ENCODE measurements around the gene HOXA5.

HOXA5 gene

DNA sequence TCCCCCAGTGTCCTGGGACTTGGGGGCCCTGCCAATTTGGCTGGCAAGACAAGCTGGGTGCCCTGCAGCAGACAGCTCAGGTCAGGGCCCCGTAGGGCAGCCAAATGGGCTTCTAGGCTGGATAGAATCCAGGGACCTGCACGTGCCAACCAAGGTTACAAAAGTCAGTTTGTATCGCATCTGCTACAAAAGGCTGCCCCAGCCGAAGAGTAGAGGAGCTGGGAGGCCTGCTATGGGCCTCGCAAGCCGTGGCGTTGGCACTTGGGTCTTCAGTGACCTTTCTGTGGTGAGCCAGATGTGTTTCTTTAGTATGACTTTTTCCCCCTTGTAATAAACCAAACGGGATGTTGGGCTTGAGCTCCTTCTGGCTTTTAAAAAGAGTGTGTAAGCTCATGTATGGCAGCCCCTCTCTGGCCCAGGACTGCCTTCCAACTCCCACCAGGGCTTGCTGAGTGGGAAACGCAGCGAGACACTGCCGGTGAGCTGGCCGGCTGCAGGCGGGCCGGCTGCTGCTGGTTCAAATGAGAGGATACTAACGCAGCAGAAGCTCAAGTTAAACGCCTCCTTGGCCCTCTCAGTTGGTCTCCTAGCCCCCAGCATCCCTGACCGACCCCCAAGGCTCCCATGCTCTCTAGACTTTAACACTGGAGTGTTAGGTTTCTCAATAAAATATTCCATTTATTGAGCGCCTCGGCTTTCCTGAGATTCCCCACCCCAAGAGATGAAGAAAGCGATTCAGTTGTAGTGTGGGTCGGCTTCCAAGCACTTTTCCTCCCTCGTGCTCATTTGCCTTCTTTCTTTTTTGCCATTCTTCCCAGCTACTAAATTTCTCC, 33.7 kb upstream of the HOXA5 start:
- TF ChIP-seq POU2F2 (IDR thresholded peaks at IDR 0.05; ENCODE audit: low read depth, low read length) (no peak), TAF1 (IDR thresholded peaks at IDR 0.05; ENCODE audit: low read depth, low read length) (no peak), POLR2A (IDR thresholded peaks at IDR 0.05; ENCODE audit: low read depth, low read length) (no peak), PAX5 (IDR thresholded peaks at IDR 0.05; ENCODE audit: insufficient read depth, low read length, severe bottlenecking) (no peak)
- FAIRE-seq (no peak), DNase-seq (ENCODE audit: insufficient read length, low spot score) (no peak)

DNA sequence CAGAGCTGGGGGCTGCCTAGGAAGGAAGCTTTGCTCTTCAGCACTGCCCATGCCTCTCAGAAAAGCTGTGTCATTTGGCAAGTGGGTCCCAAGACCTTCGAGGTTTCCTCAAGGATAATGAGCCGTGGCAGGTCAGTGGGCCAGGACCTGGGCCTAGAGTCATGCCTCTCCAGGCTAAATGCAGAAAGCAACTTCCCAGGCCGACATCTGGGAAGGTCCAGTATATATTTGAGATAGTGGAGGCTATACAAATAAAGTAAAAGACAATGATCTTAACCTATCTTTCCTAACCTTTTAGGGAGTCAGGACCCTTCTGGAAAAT, 33.0 kb upstream of the HOXA5 start:
- no peak for TF ChIP-seq PAX5 (IDR thresholded peaks at IDR 0.05; ENCODE audit: insufficient read depth, low read length, severe bottlenecking)
- TF ChIP-seq POLR2AphosphoS5 (IDR thresholded peaks at IDR 0.05; ENCODE audit: low read depth, low read length) = no peak
- no peak for TF ChIP-seq TAF1 (IDR thresholded peaks at IDR 0.05; ENCODE audit: low read depth, low read length)
- TF ChIP-seq POU2F2 (IDR thresholded peaks at IDR 0.05; ENCODE audit: low read depth, low read length) = no peak
- TF ChIP-seq POLR2A (IDR thresholded peaks at IDR 0.05; ENCODE audit: low read depth, low read length) = no peak
- no peak for TF ChIP-seq SPI1 (IDR thresholded peaks at IDR 0.05; ENCODE audit: low read depth, low read length)
- DNase-seq (ENCODE audit: insufficient read length, low spot score) (no peak), FAIRE-seq (no peak)

DNA sequence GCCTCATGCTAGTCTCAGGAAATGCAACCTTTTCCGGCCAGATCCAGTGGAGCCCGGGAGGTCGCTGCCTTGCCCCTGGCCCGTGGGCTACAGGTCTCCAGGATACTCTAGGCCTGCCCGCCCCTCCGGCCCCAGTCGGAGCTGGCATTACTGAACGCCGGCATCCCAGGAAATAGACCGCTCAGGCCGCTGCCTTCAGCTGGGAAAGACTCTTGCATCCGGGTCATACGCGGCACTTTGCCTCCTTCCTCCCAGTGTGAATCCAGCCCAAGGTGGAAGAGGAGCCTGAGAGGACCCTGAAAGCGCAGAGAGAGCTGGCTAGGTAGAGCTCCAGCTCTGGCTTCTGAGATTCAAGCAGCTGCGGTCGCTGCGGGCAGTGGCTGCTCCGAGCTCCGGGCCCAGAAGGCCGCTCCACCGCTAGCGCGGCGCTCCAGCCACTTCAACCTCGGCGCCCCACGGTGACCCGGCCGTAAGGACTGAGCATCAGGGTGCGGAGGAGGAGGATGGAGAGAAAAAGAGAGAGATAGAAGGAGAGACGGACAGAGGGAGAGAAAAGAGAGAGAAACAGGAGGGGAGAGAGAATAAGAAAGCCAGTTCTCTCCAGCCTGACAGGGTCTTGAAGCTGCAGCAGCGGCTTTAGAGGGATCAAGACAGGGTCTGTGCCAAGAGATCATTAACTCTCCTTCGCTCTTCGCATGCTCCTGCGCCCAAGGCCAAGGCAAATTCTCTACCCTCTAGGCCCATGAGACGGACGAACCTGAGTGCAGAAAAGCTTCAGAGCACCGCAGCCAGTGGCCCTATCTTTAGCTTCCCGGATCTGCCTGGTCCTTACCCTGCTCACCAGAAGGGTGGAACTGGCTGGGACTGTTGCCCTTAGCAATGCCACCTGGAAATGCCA, 32.4 kb upstream of the HOXA5 start:
- no peak for FAIRE-seq
- DNase-seq (ENCODE audit: insufficient read length, low spot score) = no peak
- TF ChIP-seq TAF1 (IDR thresholded peaks at IDR 0.05; ENCODE audit: low read depth, low read length) = no peak

DNA sequence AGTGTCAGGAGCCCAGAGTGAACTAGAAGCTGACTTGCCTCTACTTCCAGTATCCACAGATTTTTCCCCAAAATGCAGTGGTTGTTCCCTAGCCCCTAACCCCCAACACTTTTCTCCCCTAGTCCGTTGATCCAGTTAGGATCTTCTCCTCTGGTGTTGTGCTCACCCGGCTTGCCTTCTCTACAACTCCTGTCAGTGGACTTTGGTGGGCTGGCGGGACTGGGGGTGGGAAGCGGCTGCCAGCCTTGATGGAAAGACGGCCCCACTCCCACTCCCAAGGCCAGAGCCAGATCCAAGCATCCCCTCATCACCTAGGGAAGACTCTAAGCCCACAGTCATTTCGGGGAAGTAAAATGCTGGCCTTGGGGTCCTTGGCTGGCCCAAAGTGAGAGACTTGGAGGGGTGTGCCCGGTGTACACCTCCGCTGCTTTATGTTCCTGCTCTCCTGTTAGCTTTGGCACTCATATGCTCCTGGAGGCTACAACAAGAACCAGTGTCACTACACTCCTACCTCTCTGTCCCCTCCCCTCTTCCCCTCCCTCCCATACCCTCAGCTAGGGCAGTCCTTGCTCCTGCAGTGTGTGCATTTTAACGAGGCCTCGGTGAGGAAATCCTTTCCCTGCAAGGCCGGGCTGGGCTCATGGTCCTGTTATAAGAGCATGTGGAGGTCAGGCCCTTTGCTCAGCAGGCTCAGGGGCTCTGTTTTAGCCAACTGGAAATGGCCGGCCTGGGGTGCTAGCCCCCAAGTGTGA, 31.6 kb upstream of the HOXA5 start:
- no peak for FAIRE-seq
- TF ChIP-seq PAX5 (IDR thresholded peaks at IDR 0.05; ENCODE audit: insufficient read depth, low read length, severe bottlenecking) = no peak
- TF ChIP-seq SPI1 (IDR thresholded peaks at IDR 0.05; ENCODE audit: low read depth, low read length) = no peak
- DNase-seq (ENCODE audit: insufficient read length, low spot score) = no peak

DNA sequence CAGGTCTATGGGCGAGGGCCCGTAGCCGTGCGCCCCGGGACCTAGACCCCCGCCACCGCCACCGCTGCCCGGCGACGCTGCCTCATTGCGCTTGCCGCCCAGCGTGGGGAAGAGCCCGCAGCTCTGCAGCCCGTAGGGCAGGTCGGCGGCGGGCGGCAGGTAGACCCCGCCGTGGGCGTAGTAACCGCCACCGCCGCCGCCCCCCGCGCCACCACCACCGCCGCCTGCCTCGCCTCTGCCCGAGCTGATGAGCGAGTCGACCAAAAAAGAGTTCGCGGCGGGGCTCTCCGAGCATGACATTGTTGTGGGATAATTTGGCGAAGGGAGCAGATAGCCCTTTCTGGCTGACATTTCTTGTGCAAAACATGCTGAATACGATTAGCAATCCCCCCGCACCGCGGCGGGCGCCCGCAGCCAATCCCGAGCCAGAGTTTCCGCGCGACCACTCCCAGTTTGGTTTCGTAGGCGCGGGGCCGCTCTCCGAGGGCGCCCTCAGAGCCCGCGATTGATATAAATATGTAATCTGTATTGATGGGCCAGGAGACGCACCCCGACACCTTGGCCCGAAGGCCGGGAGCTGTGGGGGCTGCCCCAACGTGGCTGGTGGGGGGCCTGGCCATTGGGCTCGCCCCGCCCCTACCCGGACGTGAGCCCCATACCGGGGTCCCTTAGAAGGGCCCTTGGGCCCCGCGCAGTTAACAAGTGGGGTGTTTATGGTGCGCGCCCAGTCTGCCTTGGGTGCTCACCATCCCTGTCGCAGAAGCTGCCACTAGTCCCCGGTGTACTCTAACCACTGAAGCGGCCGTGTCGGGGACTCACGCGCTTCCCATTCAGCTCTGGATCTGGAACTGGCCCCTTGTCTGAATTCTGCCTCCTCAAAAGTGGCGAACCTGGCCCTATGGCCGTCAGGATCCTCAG, 30.7 kb upstream of the HOXA5 start, which contains the start of gene HOXA10:
TSS of gene HOXA10 (minus strand) at position 365 of the 918 bp plus-strand sequence. CDS start at position 351, 14 bp downstream.
- TF ChIP-seq PAX5 (IDR thresholded peaks at IDR 0.05; ENCODE audit: insufficient read depth, low read length, severe bottlenecking) (no peak), POU2F2 (IDR thresholded peaks at IDR 0.05; ENCODE audit: low read depth, low read length) (no peak), POLR2AphosphoS5 (IDR thresholded peaks at IDR 0.05; ENCODE audit: low read depth, low read length) (no peak), POLR2A (IDR thresholded peaks at IDR 0.05; ENCODE audit: low read depth, low read length) (no peak), SPI1 (IDR thresholded peaks at IDR 0.05; ENCODE audit: low read depth, low read length) (no peak), TAF1 (IDR thresholded peaks at IDR 0.05; ENCODE audit: low read depth, low read length) (no peak)
- DNase-seq (ENCODE audit: insufficient read length, low spot score) (no peak), FAIRE-seq (no peak)

DNA sequence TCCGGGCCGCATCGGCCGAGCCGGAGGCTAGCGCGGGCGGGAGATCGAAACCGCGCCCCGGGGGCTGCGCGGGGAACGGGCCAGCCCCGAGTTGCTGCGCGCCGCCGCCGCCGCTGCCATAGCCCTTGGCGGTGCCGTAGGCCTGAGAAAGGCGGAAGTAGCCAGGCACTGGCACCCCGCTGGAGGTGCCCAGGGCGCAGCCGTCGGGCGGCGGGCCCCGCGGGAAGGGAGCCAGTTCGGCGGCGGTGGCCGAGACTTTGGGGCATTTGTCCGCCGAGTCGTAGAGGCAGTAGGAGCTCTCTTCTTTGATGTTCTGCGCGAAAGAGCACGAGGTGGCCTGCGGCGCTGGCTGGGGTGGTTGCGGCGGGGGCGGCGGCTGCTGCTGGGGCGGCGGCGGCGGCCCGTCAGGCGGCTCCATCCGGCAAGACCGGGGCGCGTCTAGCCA, 30.1 kb upstream of the HOXA5 start:
- FAIRE-seq (no peak), DNase-seq (ENCODE audit: insufficient read length, low spot score) (no peak)

DNA sequence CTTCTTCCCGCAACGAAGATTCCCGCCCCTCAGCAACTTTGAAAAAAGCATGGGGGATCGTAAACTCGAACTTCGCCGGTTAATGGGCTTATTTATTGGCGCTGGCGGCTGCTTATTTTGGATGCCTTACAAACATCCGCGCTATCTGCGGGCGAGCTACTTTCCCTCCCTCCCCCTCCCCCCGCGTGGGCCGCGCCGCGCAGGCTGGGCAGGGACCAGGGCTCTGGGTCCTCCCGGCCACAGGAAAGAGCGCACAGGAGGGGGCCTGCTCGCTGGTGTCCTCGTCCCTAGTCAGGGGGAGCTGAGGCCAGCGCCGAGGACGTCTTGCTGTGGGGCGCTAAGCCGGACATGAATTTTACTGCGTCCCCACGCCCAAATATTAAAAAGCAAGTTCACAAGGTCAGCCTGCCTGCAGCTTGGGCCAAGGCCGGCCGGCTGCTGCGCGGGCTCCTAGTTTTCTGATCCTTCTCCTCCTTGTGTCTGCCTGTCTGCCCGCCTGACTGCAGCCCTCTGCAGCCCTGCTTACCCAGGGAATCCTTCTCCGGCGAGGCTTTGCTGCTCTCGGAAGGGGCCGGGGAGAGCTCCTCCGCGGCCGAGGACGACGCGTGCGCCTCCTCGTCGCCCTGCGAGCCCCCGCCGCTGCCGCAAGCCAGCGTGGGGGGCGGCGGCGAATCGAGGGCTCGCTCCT, 29.5 kb upstream of the HOXA5 start:
- TF ChIP-seq POLR2A (IDR thresholded peaks at IDR 0.05; ENCODE audit: low read depth, low read length) (no peak), PAX5 (IDR thresholded peaks at IDR 0.05; ENCODE audit: insufficient read depth, low read length, severe bottlenecking) (no peak), POLR2AphosphoS5 (IDR thresholded peaks at IDR 0.05; ENCODE audit: low read depth, low read length) (no peak), TAF1 (IDR thresholded peaks at IDR 0.05; ENCODE audit: low read depth, low read length) (no peak), POU2F2 (IDR thresholded peaks at IDR 0.05; ENCODE audit: low read depth, low read length) (no peak), SPI1 (IDR thresholded peaks at IDR 0.05; ENCODE audit: low read depth, low read length) (no peak)
- DNase-seq (ENCODE audit: insufficient read length, low spot score) (no peak), FAIRE-seq (no peak)

More for the DNA sequence above, 30.1 kb upstream of the HOXA5 start:
- TF ChIP-seq POLR2A (IDR thresholded peaks at IDR 0.05; ENCODE audit: low read depth, low read length) (no peak), SPI1 (IDR thresholded peaks at IDR 0.05; ENCODE audit: low read depth, low read length) (no peak), POU2F2 (IDR thresholded peaks at IDR 0.05; ENCODE audit: low read depth, low read length) (no peak), POLR2AphosphoS5 (IDR thresholded peaks at IDR 0.05; ENCODE audit: low read depth, low read length) (no peak), PAX5 (IDR thresholded peaks at IDR 0.05; ENCODE audit: insufficient read depth, low read length, severe bottlenecking) (no peak), TAF1 (IDR thresholded peaks at IDR 0.05; ENCODE audit: low read depth, low read length) (no peak)

DNA sequence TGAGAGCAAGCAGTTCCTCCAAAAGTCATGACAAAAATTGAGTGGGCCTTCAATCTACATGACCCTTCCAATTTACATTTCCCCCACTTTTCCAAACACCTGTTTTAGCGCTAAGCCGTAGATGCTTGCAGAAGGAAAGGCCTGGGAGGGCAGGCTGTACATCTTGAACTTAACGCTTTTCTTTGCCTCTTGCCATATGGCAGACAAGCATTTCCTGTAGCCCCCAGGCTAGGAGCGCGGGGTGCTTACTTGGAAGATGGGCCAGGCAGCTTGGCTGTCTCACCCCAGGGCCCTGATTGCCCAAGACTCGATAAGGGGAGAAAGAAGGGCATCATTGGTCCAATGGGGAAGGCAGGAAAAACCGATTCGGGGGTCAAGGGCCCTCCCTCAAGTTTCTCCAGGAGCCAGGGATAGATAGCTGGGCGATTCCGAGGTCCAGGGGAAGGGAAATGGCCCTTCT, 28.9 kb upstream of the HOXA5 start:
- no peak for DNase-seq (ENCODE audit: insufficient read length, low spot score)
- no peak for FAIRE-seq
- TF ChIP-seq PAX5 (IDR thresholded peaks at IDR 0.05; ENCODE audit: insufficient read depth, low read length, severe bottlenecking) = no peak
- no peak for TF ChIP-seq SPI1 (IDR thresholded peaks at IDR 0.05; ENCODE audit: low read depth, low read length)
- TF ChIP-seq POLR2A (IDR thresholded peaks at IDR 0.05; ENCODE audit: low read depth, low read length) = no peak
- no peak for TF ChIP-seq TAF1 (IDR thresholded peaks at IDR 0.05; ENCODE audit: low read depth, low read length)
- no peak for TF ChIP-seq POU2F2 (IDR thresholded peaks at IDR 0.05; ENCODE audit: low read depth, low read length)
- TF ChIP-seq POLR2AphosphoS5 (IDR thresholded peaks at IDR 0.05; ENCODE audit: low read depth, low read length) = no peak

Data from GM12891 (cell line).